Hair follicular keratinocyte (primary cell): ENCODE measurements around the gene RNF175. TPM values are rescaled to one million over a fixed set of nuclear protein-coding genes. Genes with fewer than 3 reads are reported as not detected.

ENCODE experiments used
- total RNA-seq: library from RNA; depleted of rRNA; stranded (reverse); fragments of >200 nt; gene quantifications from 2 replicates; pipeline ENCODE4 v1.2.3, GENCODE V29; 2015

The RNF175 gene
- 0.39 TPM in 1 of 2 replicates, not detected in the other for total RNA-seq

GRCh38 chr4:153759407-153760316, at the start of gene RNF175:
Gene RNF175 (minus strand): TSS chr4:153760024. CDS start chr4:153759862, 162 bp downstream.

GRCh38 chr4:153788413-153789276, 28.8 kb upstream of the RNF175 start, which contains the start of gene SFRP2:
Gene SFRP2 (minus strand): TSS chr4:153789083. CDS start chr4:153788835, 248 bp downstream.

GRCh38 chr4:153684182-153684970, 75.4 kb downstream of the RNF175 start, which contains the start of gene TLR2:
Gene TLR2 (plus strand): TSS chr4:153684280. CDS start chr4:153702908, 18,628 bp downstream.

Other genes with a start within 250 kb of the RNF175 start
- 9.9 and 31.2 TPM in 2 replicates for gene TLR2, start 75.7 kb downstream of the RNF175 start, total RNA-seq
- 0.11 TPM in 1 of 2 replicates, not detected in the other for gene SFRP2, start 29.1 kb upstream of the RNF175 start, total RNA-seq